CD14-positive monocyte (primary cell): Measurements from ENCODE around the gene ARHGAP10. TPM values are rescaled to one million over a fixed set of nuclear protein-coding genes. Genes with fewer than 3 reads are reported as not detected.

Experiments used
- DNase-seq, 3 donors: peaks; one replicate each; pipeline ENCODE4 v3.0.0-alpha.2; 2011 to 2022
- H2AFZ ChIP-seq: 2 replicates; pipeline ENCODE4 v1.6.0; 2012; ENCODE audit warnings: mild to moderate bottlenecking, low read depth, low read length, inconsistent platforms; ENCODE audit not compliant: insufficient read depth, poor library complexity, severe bottlenecking
- H3K27ac ChIP-seq, 2 donors: 1 replicate in 1 of 2; 2 replicates in 1 of 2; pipeline ENCODE4 v1.5.1; 2012 to 2013; ENCODE audit warnings: low read length in 2 of 2, control low read depth in 1 of 2, inconsistent platforms in 1 of 2, low read depth in 1 of 2, mild to moderate bottlenecking in 1 of 2
- H3K27me3 ChIP-seq, 2 donors: one replicate each; pipeline versions ENCODE4 v1.6.0 to v1.6.1; 2011 to 2013; ENCODE audit warnings: low read length in 2 of 2; ENCODE audit not compliant: control insufficient read depth in 2 of 2, insufficient read depth in 2 of 2
- H3K36me3 ChIP-seq, 2 donors: replicated peaks in 1 of 2; 1 replicate in 1 of 2; 2 replicates in 1 of 2; pipeline versions ENCODE4 v1.5.1 to v1.6.1; 2012 to 2013; ENCODE audit warnings: low read length in 2 of 2, control low read depth in 1 of 2, inconsistent platforms in 1 of 2, mild to moderate bottlenecking in 1 of 2; ENCODE audit not compliant: insufficient read depth in 2 of 2, control insufficient read depth in 1 of 2
- H3K4me1 ChIP-seq, 2 donors: 1 replicate in 1 of 2; 2 replicates in 1 of 2; pipeline versions ENCODE4 v1.5.1 to v1.6.1; 2012 to 2013; ENCODE audit warnings: low read length in 2 of 2, control low read depth in 1 of 2, inconsistent platforms in 1 of 2, mild to moderate bottlenecking in 1 of 2, moderate library complexity in 1 of 2; ENCODE audit not compliant: insufficient read depth in 2 of 2, control insufficient read depth in 1 of 2
- H3K4me2 ChIP-seq: replicated peaks from 2 replicates; pipeline ENCODE3; 2012; ENCODE audit warnings: low read length, moderate library complexity, mild to moderate bottlenecking; ENCODE audit not compliant: poor library complexity, severe bottlenecking; ENCODE audit errors: extremely low read depth
- H3K4me3 ChIP-seq, 3 experiments: fragments of 200-600 bp in 1 of 3; sonication (generic) in 1 of 3; replicated peaks in 1 of 3; 1 replicate in 2 of 3; 2 replicates in 1 of 3; pipeline ENCODE4 v1.5.1; 2011 to 2013; ENCODE audit warnings: low read length in 3 of 3, mild to moderate bottlenecking in 3 of 3, control low read depth in 2 of 3, low read depth in 2 of 3, inconsistent platforms in 1 of 3, moderate library complexity in 1 of 3
- H3K79me2 ChIP-seq: 2 replicates; pipeline ENCODE4 v1.6.0; 2012; ENCODE audit warnings: mild to moderate bottlenecking, control low read depth, inconsistent platforms, low read length, moderate library complexity; ENCODE audit not compliant: insufficient read depth
- H3K9ac ChIP-seq: 2 replicates; pipeline ENCODE4 v1.6.0; 2017; ENCODE audit warnings: low read length, mild to moderate bottlenecking; ENCODE audit not compliant: insufficient read depth, poor library complexity, severe bottlenecking
- H3K9me3 ChIP-seq, 2 donors: replicated peaks in 1 of 2; 1 replicate in 1 of 2; 2 replicates in 1 of 2; pipeline versions ENCODE4 v1.5.1 to v1.6.1; 2012 to 2013; ENCODE audit warnings: low read length in 2 of 2, control low read depth in 1 of 2; ENCODE audit not compliant: control insufficient read depth in 1 of 2, insufficient read depth in 1 of 2
- H4K20me1 ChIP-seq: 2 replicates; pipeline ENCODE4 v1.6.0; 2012; ENCODE audit warnings: mild to moderate bottlenecking, low read length, control low read depth, moderate library complexity; ENCODE audit not compliant: insufficient read depth
- H3K27ac Mint-ChIP-seq, 7 donors: one replicate each; pipeline ENCODE4 v1.8.0; 2020; ENCODE audit warnings: mild to moderate bottlenecking in 7 of 7, mixed read lengths in 7 of 7, moderate library complexity in 6 of 7, inconsistent platforms in 2 of 7
- H3K27me3 Mint-ChIP-seq, 3 donors: one replicate each; pipeline ENCODE4 v1.8.0; 2021 to 2022; ENCODE audit warnings: low read depth in 3 of 3, mild to moderate bottlenecking in 3 of 3, mixed read lengths in 3 of 3, moderate library complexity in 3 of 3, inconsistent platforms in 1 of 3
- H3K36me3 Mint-ChIP-seq, 2 donors: one replicate each; pipeline ENCODE4 v1.8.0; 2020; ENCODE audit warnings: mixed read lengths in 2 of 2, inconsistent platforms in 1 of 2, mild to moderate bottlenecking in 1 of 2
- H3K4me1 Mint-ChIP-seq: one replicate; pipeline ENCODE4 v1.8.0; 2020; ENCODE audit warnings: mild to moderate bottlenecking, mixed read lengths
- H3K4me3 Mint-ChIP-seq, 2 donors: one replicate each; pipeline ENCODE4 v1.8.0; 2020; ENCODE audit warnings: mild to moderate bottlenecking in 2 of 2, mixed read lengths in 2 of 2, moderate library complexity in 1 of 2
- H3K9me3 Mint-ChIP-seq, 7 donors: one replicate each; pipeline ENCODE4 v1.8.0; 2020 to 2022; ENCODE audit warnings: mixed read lengths in 7 of 7, mild to moderate bottlenecking in 6 of 7, moderate library complexity in 6 of 7, inconsistent platforms in 2 of 7
- WGBS: methylation state at CpG from one replicate; pipeline ENCODE4 v1.1.5; 2013; ENCODE audit warnings: missing lambda C conversion rate; ENCODE audit not compliant: insufficient coverage; 5-methylcytosine and 5-hydroxymethylcytosine counted together
- intact Hi-C, 2 donors: fragments of 100-400 bp; cut with micrococcal nuclease; formaldehyde crosslinking; loops; one replicate each; pipeline versions ENCODE4 v1.15.0 to v1.15.1; 2023
- polyA plus RNA-seq, 3 donors: library from polyadenylated mRNA; depleted of rRNA in 1 of 3; unstranded in 2 of 3; stranded (reverse) in 1 of 3; fragments of 300-500 nt in 2 of 3; fragments of >200 nt in 1 of 3; fragmentation: Illumina TruSeq in 2 of 3; gene quantifications; 1 replicate in 2 of 3; 2 replicates in 1 of 3; pipeline ENCODE4 v1.2.3, GENCODE V29; 2012 to 2021
- TF ChIP-seq, protein P1 (sequence below): fragments of 200-600 bp; IDR thresholded peaks from one replicate; pipeline ENCODE4 v1.8.0; 2022; ENCODE audit warnings: antibody characterized with exemption, mild to moderate bottlenecking

The ARHGAP10 gene
- polyA plus RNA-seq, 3 donors = 1.7 to 4.3 (median 3.0) TPM

DNA sequence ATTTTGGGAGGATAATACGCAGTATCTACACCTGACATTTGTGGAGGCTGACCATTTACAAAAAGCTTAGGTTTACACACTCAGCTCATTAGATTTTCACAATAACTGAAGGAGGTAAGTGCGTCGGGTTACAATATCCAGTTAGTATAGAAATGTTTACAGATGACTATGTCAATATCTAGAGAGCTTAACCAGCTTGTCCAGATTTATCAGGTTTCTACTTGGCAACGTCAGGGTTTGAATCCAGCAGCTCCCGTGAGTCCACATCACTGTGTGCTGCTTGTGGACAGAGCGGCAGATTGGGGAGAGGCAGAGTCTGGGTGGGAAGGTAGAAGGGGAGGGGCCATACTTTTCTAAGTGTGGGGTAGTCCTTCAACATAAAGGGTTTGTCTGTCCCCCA, 28.3 kb downstream of the ARHGAP10 start:
- no peaks in the 10 kb centered on the region for H3K4me1 Mint-ChIP-seq

DNA sequence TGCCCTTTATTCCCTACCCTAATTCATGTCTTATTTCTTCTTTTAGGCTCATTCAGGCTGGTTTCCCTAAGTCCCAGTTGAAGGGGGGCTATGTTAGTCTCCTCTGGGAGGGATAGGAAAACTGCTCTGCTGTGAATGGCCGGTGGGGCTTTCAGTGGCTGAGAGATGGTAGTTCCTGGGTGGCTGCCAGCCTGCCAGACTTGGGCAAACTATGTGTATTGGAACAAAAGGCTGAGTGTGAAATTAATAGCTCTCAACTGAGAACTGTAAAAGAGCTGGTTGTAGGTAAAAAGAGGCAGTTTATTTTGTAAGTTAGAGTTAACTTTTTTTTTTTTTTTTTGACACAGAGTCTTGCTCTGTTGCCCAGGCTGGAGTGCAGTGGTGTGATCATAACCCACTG, 28.8 kb downstream of the ARHGAP10 start:
- no peaks in the 10 kb centered on the region for H3K36me3 Mint-ChIP-seq
- no peaks in the 10 kb centered on the region for H3K9me3 Mint-ChIP-seq
- intact Hi-C loops = no loop called here
- 89% methylated on average over 1 of the region's 1 CpG for whole genome bisulfite sequencing
- no peaks in the 10 kb centered on the region for H3K4me1 Mint-ChIP-seq
- H3K9me3 ChIP-seq = no peaks in the 10 kb centered on the region
- H2AFZ ChIP-seq = no peak overlapping the region
- H3K4me1 ChIP-seq = no peaks in the 10 kb centered on the region
- H3K36me3 ChIP-seq = no peaks in the 10 kb centered on the region
- TF ChIP-seq, protein P1, sequence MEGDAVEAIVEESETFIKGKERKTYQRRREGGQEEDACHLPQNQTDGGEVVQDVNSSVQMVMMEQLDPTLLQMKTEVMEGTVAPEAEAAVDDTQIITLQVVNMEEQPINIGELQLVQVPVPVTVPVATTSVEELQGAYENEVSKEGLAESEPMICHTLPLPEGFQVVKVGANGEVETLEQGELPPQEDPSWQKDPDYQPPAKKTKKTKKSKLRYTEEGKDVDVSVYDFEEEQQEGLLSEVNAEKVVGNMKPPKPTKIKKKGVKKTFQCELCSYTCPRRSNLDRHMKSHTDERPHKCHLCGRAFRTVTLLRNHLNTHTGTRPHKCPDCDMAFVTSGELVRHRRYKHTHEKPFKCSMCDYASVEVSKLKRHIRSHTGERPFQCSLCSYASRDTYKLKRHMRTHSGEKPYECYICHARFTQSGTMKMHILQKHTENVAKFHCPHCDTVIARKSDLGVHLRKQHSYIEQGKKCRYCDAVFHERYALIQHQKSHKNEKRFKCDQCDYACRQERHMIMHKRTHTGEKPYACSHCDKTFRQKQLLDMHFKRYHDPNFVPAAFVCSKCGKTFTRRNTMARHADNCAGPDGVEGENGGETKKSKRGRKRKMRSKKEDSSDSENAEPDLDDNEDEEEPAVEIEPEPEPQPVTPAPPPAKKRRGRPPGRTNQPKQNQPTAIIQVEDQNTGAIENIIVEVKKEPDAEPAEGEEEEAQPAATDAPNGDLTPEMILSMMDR = no peak
- H3K27me3 Mint-ChIP-seq = no peaks in the 10 kb centered on the region
- H3K4me3 Mint-ChIP-seq = no peak overlapping the region
- H3K4me3 ChIP-seq = no peak overlapping the region
- no peak overlapping the region for H3K27ac ChIP-seq
- no peaks in the 10 kb centered on the region for H3K79me2 ChIP-seq
- H4K20me1 ChIP-seq = no peaks in the 10 kb centered on the region
- H3K9ac ChIP-seq = no peak overlapping the region
- peak overlapping the region in 1 of 7 donors; percentile 36 for H3K27ac Mint-ChIP-seq
- no peak for DNase-seq
- no peak overlapping the region for H3K4me2 ChIP-seq
- H3K27me3 ChIP-seq = no peaks in the 10 kb centered on the region

More for the DNA sequence above, 28.3 kb downstream of the ARHGAP10 start:
- Histone ChIP-seq H3K4me3 (no peak overlapping the region), H3K4me1 (no peaks in the 10 kb centered on the region), H4K20me1 (no peaks in the 10 kb centered on the region), H3K36me3 (no peaks in the 10 kb centered on the region), H3K27me3 (no peaks in the 10 kb centered on the region), H2AFZ (no peak overlapping the region), H3K4me2 (no peak overlapping the region), H3K9me3 (no peaks in the 10 kb centered on the region), H3K9ac (no peak overlapping the region), H3K27ac (no peak overlapping the region), H3K79me2 (no peaks in the 10 kb centered on the region)
- no peak for DNase-seq
- Mint-ChIP-seq H3K27ac (no peak overlapping the region), H3K9me3 (no peaks in the 10 kb centered on the region), H3K4me3 (no peak overlapping the region), H3K36me3 (no peaks in the 10 kb centered on the region), H3K27me3 (no peaks in the 10 kb centered on the region)
- intact Hi-C loops = no loop called here
- TF ChIP-seq, protein P1 = no peak
- 83% methylated on average over 3 of the region's 6 CpGs for WGBS
